Measurements from ENCODE around the gene TNS3. TPM values are rescaled to one million over a fixed set of nuclear protein-coding genes. Genes with fewer than 3 reads are reported as not detected.

The TNS3 gene
- total and polyA plus RNA-seq, 9 of the 15 experiments (the other 6 are each of a cell fraction or from before 2014, with no cell fraction given): 0.20 TPM; not detected in 8

GRCh38 chr7:47322731-47323130, 259.2 kb downstream of the TNS3 start:
- peaks cover 6 to 56% of the 10 kb centered on the region in 2 experiments; a peak in 4 of 5 replicates for H3K27me3 ChIP-seq (ENCODE audit: control insufficient read depth in 2 of 2, insufficient read depth in 2 of 2, low read length in 2 of 2)
- no peaks in the 10 kb centered on the region for H3K36me3 ChIP-seq (ENCODE audit: control insufficient read depth, insufficient read depth, low read length)
- FAIRE-seq (no peak), DNase-seq (ENCODE audit: extremely low read depth in 1 of 4, low spot score in 3 of 4) (no peak), ATAC-seq (no peak; the same call in 2 of the 3 replicates)
- no peaks in the 10 kb centered on the region; the same call in 1 of the 2 replicates for H4K20me1 ChIP-seq (replicated peaks; ENCODE audit: control insufficient read depth, insufficient read depth, low read length)
- no peak overlapping the region for H3K9ac ChIP-seq (ENCODE audit: insufficient read depth in 1 of 2, low read depth in 2 of 2, low read length in 2 of 2)
- H2AFZ ChIP-seq (ENCODE audit: low read depth, low read length): no peak overlapping the region
- H3K4me3 ChIP-seq: no peak overlapping the region
- ChIA-PET POLR2A (no interaction called here), CTCF (ENCODE audit: low intra/inter-chr PET ratio) (no interaction called here)
- TF ChIP-seq TCF7 (IDR thresholded peaks at IDR 0.05; ENCODE audit: borderline replicate concordance) (no peak), ZNF586 (CRISPR knock-in tag; conservative IDR thresholded peaks at IDR 0.05) (no peak), ZMIZ1 (IDR thresholded peaks at IDR 0.05; ENCODE audit: low read depth in 2 of 2, low read length in 2 of 2) (no peak), BMI1 (IDR thresholded peaks at IDR 0.05; ENCODE audit: low read length) (no peak), GABPB1 (CRISPR knock-in tag; IDR thresholded peaks at IDR 0.05) (no peak), HOMEZ (CRISPR knock-in tag; IDR thresholded peaks at IDR 0.05) (no peak), ZBTB26 (CRISPR knock-in tag; IDR thresholded peaks at IDR 0.05) (no peak), ZSCAN32 (CRISPR knock-in tag; IDR thresholded peaks at IDR 0.05) (no peak), ZNF395 (CRISPR knock-in tag; IDR thresholded peaks at IDR 0.05) (no peak)
- intact Hi-C loops (cut with micrococcal nuclease) (no loop called here), in situ Hi-C loops (cut with MboI) (no loop called here)
- no peak overlapping the region for H3K27ac ChIP-seq (ENCODE audit: extremely low read depth, low read depth, low read length)
- BruUV-seq (replicated peaks): no TSS peak
- no peaks in the 10 kb centered on the region for H3K79me2 ChIP-seq (ENCODE audit: control insufficient read depth, insufficient read depth, low read length)
- WGBS (ENCODE audit: insufficient coverage, low coverage, missing lambda C conversion rate): 1% methylated on average over 11 of the region's 11 CpGs
- no peaks in the 10 kb centered on the region for H3K4me1 ChIP-seq (replicated peaks in 1 of 2; ENCODE audit: control insufficient read depth in 2 of 2, insufficient read depth in 2 of 2, low read length in 2 of 2)
- no peak overlapping the region for H3K4me2 ChIP-seq (ENCODE audit: insufficient read depth, low read length)
- H3K9me1 ChIP-seq (ENCODE audit: control insufficient read depth, insufficient read depth, low read length): no peaks in the 10 kb centered on the region
- no peaks in the 10 kb centered on the region for H3K9me3 ChIP-seq (replicated peaks; ENCODE audit: control insufficient read depth, insufficient read depth, low read depth, low read length)
